GM12878 (cell line): ENCODE data around the gene KBTBD8. TPM values are rescaled to one million over a fixed set of nuclear protein-coding genes. Genes with fewer than 3 reads are reported as not detected.

Source experiments
- ATAC-seq: fragments of 200-7000 bp; cut with Tn5 transposase; 3 replicates; pipeline ENCODE4 v1.9.1; 2020; ENCODE audit warnings: mild to moderate bottlenecking, moderate library complexity
- BruUV-seq: library from RNA; stranded (reverse); fragments of 400-500 nt; replicated peaks from 2 replicates; lab custom pipeline; 2021; lab: Mats Ljungman, UMichigan
- CTCF ChIA-PET: fragments of 300-600 bp; sonication (Branson Sonifier 250); formaldehyde crosslinking; extraction: SDS; loops from one replicate; lab custom pipeline; 2021; ENCODE audit warnings: inconsistent platforms; lab: Yijun Ruan, JAX
- POLR2A ChIA-PET: fragments of 350-600 bp; formaldehyde crosslinking; extraction: SDS; loops from one replicate; lab custom pipeline; 2021; ENCODE audit warnings: inconsistent platforms; lab: Charles Lee
- RAD21 ChIA-PET: fragments of 300-600 bp; sonication (Branson Sonifier 250); formaldehyde crosslinking; loops from one replicate; lab custom pipeline; 2023; ENCODE audit warnings: antibody characterized with exemption; ENCODE audit not compliant: unreplicated experiment; lab: Charles Lee
- SMC1A ChIA-PET: fragments of 300-600 bp; sonication (Branson Sonifier 250); formaldehyde crosslinking; loops from one replicate; lab custom pipeline; 2023; ENCODE audit not compliant: unreplicated experiment, uncharacterized antibody; lab: Charles Lee
- DNase-seq: peaks from one replicate; pipeline ENCODE4 v3.0.0-alpha.2; 2011; ENCODE audit warnings: low read depth, low spot score
- FAIRE-seq: peaks from 3 replicates; lab custom pipeline; 2011; peaks lifted over from hg19 to GRCh38; lab: Jason Lieb, UNC
- H2AFZ ChIP-seq: 2 replicates; pipeline ENCODE4 v1.6.0; 2011; ENCODE audit warnings: low read depth, low read length, control low read depth; ENCODE audit not compliant: control insufficient read depth
- H3K27ac ChIP-seq: 2 replicates; pipeline ENCODE4 v1.5.1; 2011; ENCODE audit warnings: control low read depth; ENCODE audit not compliant: control insufficient read depth, insufficient read depth
- H3K27me3 ChIP-seq, 2 experiments: replicated peaks in 1 of 2; 2 replicates each; pipeline versions ENCODE4 v1.6.0 to v1.6.1; 2011; ENCODE audit warnings: low read length in 1 of 2; ENCODE audit not compliant: control insufficient read depth in 2 of 2, insufficient read depth in 2 of 2
- H3K36me3 ChIP-seq, 2 experiments: 2 replicates each; pipeline ENCODE4 v1.5.1; 2011; ENCODE audit warnings: low read length in 1 of 2; ENCODE audit not compliant: control insufficient read depth in 2 of 2, insufficient read depth in 2 of 2
- H3K4me1 ChIP-seq: 2 replicates; pipeline ENCODE4 v1.6.1; 2011; ENCODE audit warnings: mild to moderate bottlenecking, low read length, moderate library complexity, mixed read lengths; ENCODE audit not compliant: control insufficient read depth, insufficient read depth
- H3K4me2 ChIP-seq: 2 replicates; pipeline ENCODE4 v1.6.0; 2011; ENCODE audit warnings: control low read depth; ENCODE audit not compliant: control insufficient read depth, insufficient read depth
- H3K4me3 ChIP-seq: fragments of 200-600 bp; sonication (generic); 2 replicates; pipeline ENCODE4 v1.5.1; 2016
- H3K79me2 ChIP-seq: 2 replicates; pipeline ENCODE4 v1.6.0; 2011; ENCODE audit warnings: low read length; ENCODE audit not compliant: control insufficient read depth, insufficient read depth
- H3K9ac ChIP-seq: 2 replicates; pipeline ENCODE4 v1.8.0; 2011; ENCODE audit warnings: low read length, control low read depth, mixed read lengths; ENCODE audit not compliant: control insufficient read depth, insufficient read depth
- H3K9me3 ChIP-seq: replicated peaks from 3 replicates; pipeline ENCODE4 v1.5.1; 2011; ENCODE audit warnings: mild to moderate bottlenecking, low read length; ENCODE audit not compliant: control insufficient read depth, insufficient read depth
- H4K20me1 ChIP-seq: 2 replicates; pipeline ENCODE4 v1.6.0; 2011; ENCODE audit not compliant: control insufficient read depth, insufficient read depth
- E2F4 ChIP-seq: IDR thresholded peaks from 2 replicates; pipeline ENCODE4 v1.6.1; 2012; ENCODE audit warnings: low read depth, low read length, improper control_type of control experiment
- KLF5 ChIP-seq: fragments of 450-650 bp; IDR thresholded peaks from 2 replicates; pipeline ENCODE4 v1.6.1; 2014; ENCODE audit warnings: mild to moderate bottlenecking; ENCODE audit not compliant: partially characterized antibody
- NFYA ChIP-seq: IDR thresholded peaks from 2 replicates; pipeline ENCODE4 v1.6.1; 2011; ENCODE audit warnings: low read depth, mild to moderate bottlenecking, low read length, improper control_type of control experiment, borderline replicate concordance
- RFX5 ChIP-seq: IDR thresholded peaks from 2 replicates; pipeline ENCODE4 v1.6.1; 2011; ENCODE audit warnings: low read depth, low read length, improper control_type of control experiment
- ZBTB40 ChIP-seq: fragments of 450-650 bp; IDR thresholded peaks from 2 replicates; pipeline ENCODE4 v1.6.1; 2016; ENCODE audit warnings: mild to moderate bottlenecking, moderate library complexity, borderline replicate concordance
- WGBS: methylation state at CpG from one replicate; pipeline ENCODE4 v1.1.6; 2016; ENCODE audit warnings: low lambda C conversion rate; ENCODE audit not compliant: insufficient replicate concordance, insufficient coverage; ENCODE audit errors: missing lambda C conversion rate; 5-methylcytosine and 5-hydroxymethylcytosine counted together
- in situ Hi-C: fragments of 300-500 bp; cut with MboI; formaldehyde crosslinking; loops from 9 replicates; pipeline ENCODE4 v1.14.3; 2018; ENCODE audit warnings: mixed read lengths
- intact Hi-C: fragments of 100-400 bp; cut with micrococcal nuclease; formaldehyde crosslinking; loops from one replicate; pipeline ENCODE4 v1.14.2; 2022; ENCODE audit not compliant: unreplicated experiment
- polyA plus RNA-seq, 11 experiments: library from polyadenylated mRNA; depleted of rRNA in 4 of 11; unstranded in 6 of 11; stranded (reverse) in 5 of 11; fragments of >200 nt; fragmentation: Nextera tagmentation in 4 of 11; fragmentation: Illumina TruSeq in 1 of 11; extraction: Ambion mirVana in 4 of 11; extraction: Trizol in 1 of 11; gene quantifications; 1 replicate in 1 of 11; 2 replicates in 10 of 11; pipeline versions ENCODE4 v1.2.1 to v1.2.3, GENCODE V29; 2011 to 2016; ENCODE audit warnings: inconsistent platforms in 2 of 11, missing spikeins in 2 of 11, low read depth in 1 of 11
- total RNA-seq, 4 experiments: library from RNA; depleted of rRNA in 3 of 4; stranded (reverse); fragments of >200 nt in 3 of 4; fragmentation: Illumina TruSeq in 1 of 4; extraction: Trizol in 1 of 4; gene quantifications; 2 replicates each; pipeline versions ENCODE4 v1.2.1 to v1.2.3, GENCODE V29; 2013 to 2021

The KBTBD8 gene
- total and polyA plus RNA-seq, 10 of the 15 experiments (the other 5 are each of a cell fraction or from before 2014, with no cell fraction given), result 8.5 to 44.4 (median 19.3) TPM

- in situ Hi-C loops, result no loop called here
- ChIA-PET SMC1A (no interaction called here), POLR2A (no interaction called here), CTCF (interaction anchor here (0.6 to 1.4 kb wide), 2 partner anchors 19 to 80 kb away, joined by 3 read pairs; no protein-coding TSS in a partner anchor), RAD21 (interaction anchor here (0.8 kb wide), 1 partner anchor 23 kb away, joined by 3 read pairs; no protein-coding TSS in a partner anchor)
- 18% methylated on average over 13 of the region's 13 CpGs for WGBS
- H2AFZ ChIP-seq, result peak overlapping the region; percentile 86
- no peaks in the 10 kb centered on the region for H3K36me3 ChIP-seq
- H3K4me2 ChIP-seq, result peak overlapping the region; percentile 88
- no peak for TF ChIP-seq E2F4
- TF ChIP-seq NFYA, result no peak
- TF ChIP-seq ZBTB40, result no peak
- TF ChIP-seq KLF5, result no peak
- no peak for TF ChIP-seq RFX5
- H4K20me1 ChIP-seq, result no peaks in the 10 kb centered on the region
- H3K4me1 ChIP-seq, result peaks cover 38% of the 10 kb centered on the region
- BruUV-seq, result no TSS peak
- no peak for FAIRE-seq
- no peak overlapping the region for H3K4me3 ChIP-seq
- peak overlapping the region; percentile 33 for H3K9ac ChIP-seq
- ATAC-seq, result peak; percentile 66
- H3K9me3 ChIP-seq, result no peaks in the 10 kb centered on the region
- no peaks in the 10 kb centered on the region for H3K27me3 ChIP-seq
- H3K27ac ChIP-seq, result peak overlapping the region; percentile 74
- intact Hi-C loops, result no loop called here
- DNase-seq, result no peak
- no peaks in the 10 kb centered on the region for H3K79me2 ChIP-seq
Observed at GRCh38 chr3:67018789-67019526, 20.9 kb downstream of the KBTBD8 start.
